Testis (tissue), 3 donors: Measurements from ENCODE around the gene ISCU. TPM values are rescaled to one million over a fixed set of nuclear protein-coding genes. Genes with fewer than 3 reads are reported as not detected.
"Not testable (repeated sequence)": the region's sequence is repeated elsewhere in the genome, so short reads cannot be mapped to it uniquely, and the experiment has no call there.

ENCODE experiments used
- DNase-seq: peaks from one replicate; pipeline ENCODE4 v3.0.0-alpha.2; 2019
- H3K27ac ChIP-seq, 2 donors: fragments of 200-600 bp; sonication (generic); one replicate each; pipeline ENCODE4 v1.5.1; 2019
- H3K27me3 ChIP-seq: fragments of 200-600 bp; sonication (generic); one replicate; pipeline ENCODE4 v1.5.1; 2019
- H3K36me3 ChIP-seq: fragments of 200-600 bp; sonication (generic); one replicate; pipeline ENCODE4 v1.5.1; 2017; ENCODE audit warnings: low read depth; ENCODE audit errors: missing control alignments
- H3K4me1 ChIP-seq: fragments of 200-600 bp; sonication (generic); one replicate; pipeline ENCODE4 v1.5.1; 2019
- H3K4me3 ChIP-seq, 2 donors: fragments of 200-600 bp; sonication (generic); one replicate each; pipeline ENCODE4 v1.5.1; 2017 to 2019
- H3K9me3 ChIP-seq: fragments of 200-600 bp; sonication (generic); one replicate; pipeline ENCODE4 v1.5.1; 2017
- CTCF ChIP-seq, 3 experiments: fragments of 450-650 bp in 2 of 3; fragments of 200-600 bp in 1 of 3; sonication (generic) in 1 of 3; IDR thresholded peaks; one replicate each; pipeline ENCODE4 v1.5.1; 2016 to 2019; ENCODE audit warnings: antibody characterized with exemption in 3 of 3, mild to moderate bottlenecking in 2 of 3, moderate library complexity in 1 of 3
- POLR2A ChIP-seq: fragments of 450-650 bp; IDR thresholded peaks from one replicate; pipeline ENCODE4 v1.6.1; 2017; ENCODE audit warnings: antibody characterized with exemption, mild to moderate bottlenecking, moderate library complexity
- WGBS, 2 donors: methylation state at CpG; one replicate each; pipeline ENCODE4 v1.1.5; 2018; 5-methylcytosine and 5-hydroxymethylcytosine counted together
- intact Hi-C: fragments of 100-400 bp; cut with DNase I; formaldehyde crosslinking; loops from one replicate; pipeline ENCODE4 v1.15.1; 2023; ENCODE audit warnings: low total_unique reads
- polyA plus RNA-seq: library from polyadenylated mRNA; stranded (reverse); fragments of 350-450 nt; fragmentation: Illumina TruSeq; extraction: RNeasy Lipid Tissue Mini Kit (QIAGEN cat#74804); gene quantifications from one replicate; pipeline ENCODE4 v1.2.3, GENCODE V29; 2014; ENCODE audit warnings: low read depth, low replicate concordance; ENCODE audit not compliant: insufficient read depth
- total RNA-seq, 2 donors: library from RNA; depleted of rRNA; stranded (reverse); fragments of >200 nt; gene quantifications; one replicate each; pipeline ENCODE4 v1.2.3, GENCODE V29; 2016

Gene ISCU
- total and polyA plus RNA-seq, 3 donors from 2014 or later = 217 to 238 (median 221) TPM

GRCh38 chr12:108553799-108554198 lies 8.6 kb upstream of the ISCU start:
- Histone ChIP-seq H3K27ac (no peak overlapping the region), H3K36me3 (no peaks in the 10 kb centered on the region), H3K9me3 (no peaks in the 10 kb centered on the region), H3K4me1 (peaks cover 7% of the 10 kb centered on the region), H3K4me3 (no peak overlapping the region), H3K27me3 (no peaks in the 10 kb centered on the region)
- 90 to 94% methylated on average over 5 of the region's 5 CpGs for whole genome bisulfite sequencing, 2 donors
- DNase-seq = no peak
- intact Hi-C loops = no loop called here
- TF ChIP-seq CTCF (IDR thresholded peaks at IDR 0.05) = no peak
- no peak for TF ChIP-seq POLR2A

- DNase-seq, intact Hi-C loops, H3K27me3 ChIP-seq, H3K4me3 ChIP-seq, H3K9me3 ChIP-seq, H3K36me3 ChIP-seq, H3K27ac ChIP-seq: not testable (repeated sequence)
- peaks cover 19% of the 10 kb centered on the region for H3K4me1 ChIP-seq
- WGBS, 2 donors = 85% methylated on average over 9 of the region's 9 CpGs
Observed at GRCh38 chr12:108555383-108555782, 7.0 kb upstream of the ISCU start.

GRCh38 chr12:108559007-108559655 lies 3.3 kb upstream of the ISCU start:
- Histone ChIP-seq H3K36me3 (no peaks in the 10 kb centered on the region), H3K4me1 (peaks cover 26% of the 10 kb centered on the region), H3K4me3 (no peak overlapping the region), H3K27ac (no peak overlapping the region), H3K9me3 (no peaks in the 10 kb centered on the region), H3K27me3 (no peaks in the 10 kb centered on the region)
- 68 to 75% methylated on average over 14 of the region's 14 CpGs for whole genome bisulfite sequencing, 2 donors
- DNase-seq = no peak
- intact Hi-C loops = no loop called here
- TF ChIP-seq POLR2A = no peak
- TF ChIP-seq CTCF (IDR thresholded peaks at IDR 0.05) = no peak

- Histone ChIP-seq H3K4me3 (peak overlapping the region; percentile 91 to 93), H3K27ac (no peak overlapping the region), H3K9me3 (no peaks in the 10 kb centered on the region), H3K27me3 (no peaks in the 10 kb centered on the region), H3K36me3 (no peaks in the 10 kb centered on the region), H3K4me1 (peaks cover 26% of the 10 kb centered on the region)
- intact Hi-C loops = no loop called here
- WGBS, 2 donors = 32 to 48% methylated on average over 3 of the region's 3 CpGs
- DNase-seq = no peak
- TF ChIP-seq POLR2A = no peak
- TF ChIP-seq CTCF (IDR thresholded peaks at IDR 0.05) = no peak
Observed at GRCh38 chr12:108559748-108560147, 2.6 kb upstream of the ISCU start.

GRCh38 chr12:108560321-108560721 lies 2.1 kb upstream of the ISCU start:
- H3K36me3 ChIP-seq = no peaks in the 10 kb centered on the region
- intact Hi-C loops = no loop called here
- no peak for TF ChIP-seq POLR2A
- no peak for TF ChIP-seq CTCF (IDR thresholded peaks at IDR 0.05)
- H3K4me3 ChIP-seq = peak overlapping the region; percentile 91 to 93
- peak overlapping the region; percentile 86 to 96 for H3K27ac ChIP-seq
- H3K4me1 ChIP-seq = peaks cover 26% of the 10 kb centered on the region
- DNase-seq = no peak
- no peaks in the 10 kb centered on the region for H3K9me3 ChIP-seq
- WGBS, 2 donors = 0 to 1% methylated on average over 12 of the region's 12 CpGs
- H3K27me3 ChIP-seq = no peaks in the 10 kb centered on the region
